Measurements from ENCODE around the gene UNC45A. TPM values are rescaled to one million over a fixed set of nuclear protein-coding genes. Genes with fewer than 3 reads are reported as not detected.

UNC45A gene
- total RNA-seq, 2 donors from 2014 or later = 42.8 to 85.0 TPM

GRCh38 chr15:90915216-90915807 is 19.8 kb upstream of the UNC45A start:
- H3K27me3 ChIP-seq = no peaks in the 10 kb centered on the region
- ATAC-seq = no peak
- H3K27ac ChIP-seq = peak overlapping the region in 1 of 4 donors; percentile 6
- intact Hi-C loops (cut with DNase I) = no loop called here
- no peak for DNase-seq
- no peaks in the 10 kb centered on the region for H3K9me3 ChIP-seq
- H3K4me3 ChIP-seq = no peak overlapping the region
- H3K36me3 ChIP-seq (replicated peaks in 1 of 2; ENCODE audit: insufficient read depth in 1 of 2, low read depth in 2 of 2) = peaks cover 45 to 77% of the 10 kb centered on the region in 2 donors
- TF ChIP-seq, protein P1, sequence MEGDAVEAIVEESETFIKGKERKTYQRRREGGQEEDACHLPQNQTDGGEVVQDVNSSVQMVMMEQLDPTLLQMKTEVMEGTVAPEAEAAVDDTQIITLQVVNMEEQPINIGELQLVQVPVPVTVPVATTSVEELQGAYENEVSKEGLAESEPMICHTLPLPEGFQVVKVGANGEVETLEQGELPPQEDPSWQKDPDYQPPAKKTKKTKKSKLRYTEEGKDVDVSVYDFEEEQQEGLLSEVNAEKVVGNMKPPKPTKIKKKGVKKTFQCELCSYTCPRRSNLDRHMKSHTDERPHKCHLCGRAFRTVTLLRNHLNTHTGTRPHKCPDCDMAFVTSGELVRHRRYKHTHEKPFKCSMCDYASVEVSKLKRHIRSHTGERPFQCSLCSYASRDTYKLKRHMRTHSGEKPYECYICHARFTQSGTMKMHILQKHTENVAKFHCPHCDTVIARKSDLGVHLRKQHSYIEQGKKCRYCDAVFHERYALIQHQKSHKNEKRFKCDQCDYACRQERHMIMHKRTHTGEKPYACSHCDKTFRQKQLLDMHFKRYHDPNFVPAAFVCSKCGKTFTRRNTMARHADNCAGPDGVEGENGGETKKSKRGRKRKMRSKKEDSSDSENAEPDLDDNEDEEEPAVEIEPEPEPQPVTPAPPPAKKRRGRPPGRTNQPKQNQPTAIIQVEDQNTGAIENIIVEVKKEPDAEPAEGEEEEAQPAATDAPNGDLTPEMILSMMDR (IDR thresholded peaks at IDR 0.05) = no peak
- no peak for TF ChIP-seq POLR2A (IDR thresholded peaks at IDR 0.05)
- no peaks in the 10 kb centered on the region for H3K4me1 ChIP-seq
- WGBS, 2 donors = 77 to 93% methylated on average over 4 to 7 of the region's 7 CpGs

DNA sequence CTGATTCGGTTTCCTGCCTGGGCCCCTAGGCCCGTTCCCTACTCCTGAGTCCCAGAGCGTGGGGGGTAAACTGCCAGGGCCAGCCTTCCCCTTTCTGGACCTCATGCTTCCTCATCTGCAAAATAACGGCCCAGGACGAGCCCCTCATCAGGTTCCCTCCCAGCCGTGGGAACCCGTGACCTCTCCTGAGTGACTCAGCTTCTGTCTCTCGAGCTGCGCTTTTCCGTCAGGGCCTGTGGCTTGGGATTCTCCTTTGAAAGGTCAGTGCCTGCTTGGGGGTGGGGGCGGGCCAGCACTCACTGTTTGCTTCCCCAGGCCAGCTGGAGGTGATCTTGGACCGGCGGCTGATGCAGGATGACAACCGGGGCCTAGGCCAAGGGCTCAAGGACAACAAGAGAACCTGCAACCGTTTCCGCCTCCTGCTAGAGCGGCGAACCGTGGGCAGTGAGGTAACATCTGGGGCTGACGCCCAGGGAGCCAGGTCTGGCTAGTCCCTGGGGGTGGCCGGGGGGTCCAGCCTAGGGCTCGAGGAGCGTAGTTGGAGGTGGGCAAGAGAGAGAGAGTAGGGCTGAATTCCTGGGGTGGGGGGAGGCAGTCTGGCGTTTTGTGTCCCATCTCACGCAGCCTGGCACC is 19.2 kb upstream of the UNC45A start:
- Histone ChIP-seq H3K4me3 (no peak overlapping the region), H3K27ac (peak overlapping the region in 1 of 4 donors; percentile 6), H3K9me3 (no peaks in the 10 kb centered on the region), H3K36me3 (replicated peaks in 1 of 2; ENCODE audit: insufficient read depth in 1 of 2, low read depth in 2 of 2) (peaks cover 39 to 76% of the 10 kb centered on the region in 2 donors), H3K27me3 (no peaks in the 10 kb centered on the region), H3K4me1 (no peaks in the 10 kb centered on the region)
- ATAC-seq (no peak), DNase-seq (peak in 2 of 4 donors; percentile 68 to 78)
- 69 to 89% methylated on average over 12 to 25 of the region's 25 CpGs for WGBS, 2 donors
- no peak for TF ChIP-seq POLR2A (IDR thresholded peaks at IDR 0.05)
- TF ChIP-seq, protein P1 (IDR thresholded peaks at IDR 0.05) = no peak
- intact Hi-C loops (cut with DNase I) = no loop called here

- no peak for DNase-seq
- WGBS, 2 donors = 82 to 89% methylated on average over 11 of the region's 11 CpGs
- Histone ChIP-seq H3K27me3 (no peaks in the 10 kb centered on the region), H3K4me1 (no peaks in the 10 kb centered on the region), H3K36me3 (replicated peaks in 1 of 2; ENCODE audit: insufficient read depth in 1 of 2, low read depth in 2 of 2) (peaks cover 33 to 74% of the 10 kb centered on the region in 2 donors), H3K9me3 (no peaks in the 10 kb centered on the region), H3K27ac (no peak overlapping the region), H3K4me3 (no peak overlapping the region)
- ATAC-seq = no peak
- intact Hi-C loops (cut with DNase I) = no loop called here
- TF ChIP-seq, protein P1 (IDR thresholded peaks at IDR 0.05) = no peak
- TF ChIP-seq POLR2A (IDR thresholded peaks at IDR 0.05) = no peak
Observed at GRCh38 chr15:90916461-90916860, 18.6 kb upstream of the UNC45A start.

GRCh38 chr15:90917569-90917968 is 17.5 kb upstream of the UNC45A start:
- H3K27me3 ChIP-seq = no peaks in the 10 kb centered on the region
- no peaks in the 10 kb centered on the region for H3K9me3 ChIP-seq
- no peak for DNase-seq
- H3K27ac ChIP-seq = no peak overlapping the region
- H3K36me3 ChIP-seq (replicated peaks in 1 of 2; ENCODE audit: insufficient read depth in 1 of 2, low read depth in 2 of 2) = peaks cover 23 to 62% of the 10 kb centered on the region in 2 donors
- TF ChIP-seq, protein P1 (IDR thresholded peaks at IDR 0.05) = no peak
- no peak for TF ChIP-seq POLR2A (IDR thresholded peaks at IDR 0.05)
- no peaks in the 10 kb centered on the region for H3K4me1 ChIP-seq
- H3K4me3 ChIP-seq = no peak overlapping the region
- ATAC-seq = no peak
- 90 to 95% methylated on average over 12 of the region's 12 CpGs for WGBS, 2 donors
- intact Hi-C loops (cut with DNase I) = no loop called here
